ENCODE results near the gene TROAP.
A peak's percentile ranks its signal among the peaks of the same experiment; 100 is the strongest.
"Not testable (repeated sequence)": the region's sequence is repeated elsewhere in the genome, so short reads cannot be mapped to it uniquely, and the experiment has no call there.

The TROAP gene

DNA sequence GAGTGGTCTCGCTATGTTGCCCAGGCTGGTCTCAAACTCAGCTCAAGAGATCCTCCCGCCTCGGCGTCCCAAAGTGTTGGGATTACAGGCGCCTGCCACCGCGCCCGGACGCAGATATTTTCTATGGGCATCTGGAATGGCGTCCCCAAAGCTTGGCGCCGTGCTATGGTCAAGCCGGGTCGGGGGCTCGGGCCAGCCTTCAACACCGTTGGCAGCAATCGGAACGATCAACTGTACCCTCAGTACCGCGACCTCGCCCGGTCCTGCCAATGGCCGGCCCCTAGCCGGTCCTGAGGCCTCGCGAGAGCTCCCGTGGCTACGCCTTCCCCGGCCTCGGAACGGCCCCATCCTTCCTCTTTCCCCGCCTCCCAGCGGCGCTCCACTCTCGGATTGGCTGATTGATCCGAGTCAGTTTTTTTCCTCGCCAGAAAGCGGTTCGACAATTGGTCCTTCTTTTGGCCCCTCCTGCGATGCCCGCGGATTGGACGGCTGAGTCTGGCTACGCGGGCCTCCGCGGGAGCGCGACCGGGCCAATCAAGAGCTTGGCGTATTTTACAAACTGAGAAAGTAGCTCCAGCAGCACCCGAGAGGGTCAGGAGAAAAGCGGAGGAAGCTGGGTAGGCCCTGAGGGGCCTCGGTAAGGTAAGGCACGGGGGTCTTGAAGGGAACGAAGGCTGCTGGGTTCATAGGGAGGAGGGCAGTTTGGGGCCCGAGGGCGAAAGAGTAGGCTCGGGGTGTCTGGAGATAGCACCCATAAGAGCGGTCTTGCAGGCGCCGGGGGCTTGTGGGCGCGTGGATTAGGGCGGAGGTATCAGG lies at the start of gene TROAP:
TSS of gene TROAP (plus strand) at position 548 of the 816 bp plus-strand sequence. CDS start 354 bp downstream, outside the sequence.
- peak within 1 kb of the TSS; percentile 61 to 79 for H3K9ac ChIP-seq (ENCODE audit: low read depth in 1 of 2, low read length in 2 of 2)

GRCh38 chr12:49273726-49274395 lies 49.2 kb upstream of the TROAP start:
- H3K9me3 ChIP-seq (ENCODE audit: control insufficient read depth in 1 of 2, low read length in 2 of 2), result no peaks in the 10 kb centered on the region
- no peak overlapping the region for H3K27ac ChIP-seq (ENCODE audit: low read depth, low read length)
- H3K36me3 ChIP-seq (ENCODE audit: control insufficient read depth in 1 of 2, insufficient read depth in 2 of 2, low read length in 2 of 2), result peaks cover 26 to 45% of the 10 kb centered on the region in 2 donors
- no peak overlapping the region for H3K9ac ChIP-seq (ENCODE audit: low read depth in 1 of 2, low read length in 2 of 2)
- no peak overlapping the region for H3K4me3 ChIP-seq (ENCODE audit: low read depth in 1 of 2, low read length in 2 of 2)
- H3K4me1 ChIP-seq (ENCODE audit: control insufficient read depth in 1 of 2, insufficient read depth in 2 of 2, low read length in 2 of 2), result peaks cover under 1 to 2% of the 10 kb centered on the region in 2 donors
- no peaks in the 10 kb centered on the region for H3K27me3 ChIP-seq (ENCODE audit: control insufficient read depth in 1 of 2, insufficient read depth in 2 of 2, low read length in 2 of 2)

More for the DNA sequence above, at the start of gene TROAP:
- Histone ChIP-seq H3K4me3 (ENCODE audit: low read depth in 1 of 2, low read length in 2 of 2) (peak within 1 kb of the TSS; percentile 90 to 93), H3K4me1 (ENCODE audit: control insufficient read depth in 1 of 2, insufficient read depth in 2 of 2, low read length in 2 of 2) (peaks cover 15 to 19% of the 10 kb centered on the region in 2 donors), H3K9me3 (ENCODE audit: control insufficient read depth in 1 of 2, low read length in 2 of 2) (no peaks in the 10 kb centered on the region), H3K27me3 (ENCODE audit: control insufficient read depth in 1 of 2, insufficient read depth in 2 of 2, low read length in 2 of 2) (no peaks in the 10 kb centered on the region), H3K36me3 (ENCODE audit: control insufficient read depth in 1 of 2, insufficient read depth in 2 of 2, low read length in 2 of 2) (no peaks in the 10 kb centered on the region), H3K27ac (ENCODE audit: low read depth, low read length) (no peak within 1 kb of the TSS)

DNA sequence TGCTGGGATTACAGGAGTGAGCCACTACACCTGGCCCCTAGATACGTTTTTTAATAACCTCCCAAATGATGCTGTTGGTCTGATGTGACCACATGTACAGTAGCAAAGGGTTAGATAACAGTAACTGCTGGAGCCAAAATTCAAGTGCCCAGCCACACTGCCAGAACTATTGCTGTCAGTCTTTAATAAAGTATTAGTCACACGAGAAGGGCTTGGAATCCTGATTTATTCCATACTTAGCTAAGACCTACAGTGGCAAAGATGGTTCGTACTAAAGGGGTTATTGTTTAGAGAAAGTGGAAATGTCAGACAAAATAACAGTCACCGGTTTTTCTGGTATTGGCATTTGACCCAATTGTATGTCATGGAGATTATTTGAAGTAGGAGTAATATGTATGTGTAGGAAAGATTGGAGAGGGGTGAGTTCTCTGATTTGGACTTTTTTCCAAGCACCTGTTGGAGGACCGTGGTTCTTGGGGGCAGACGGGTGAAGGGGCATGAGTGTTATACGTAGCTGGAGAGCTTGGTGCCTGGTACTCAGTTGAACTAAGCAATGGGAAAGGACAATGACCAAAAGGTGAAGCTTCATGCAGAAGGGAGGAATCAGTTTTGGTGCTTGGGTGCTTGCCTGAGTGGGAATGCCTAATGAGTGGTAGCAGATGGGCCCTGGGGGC lies 48.5 kb upstream of the TROAP start:
- Histone ChIP-seq H3K36me3 (ENCODE audit: control insufficient read depth in 1 of 2, insufficient read depth in 2 of 2, low read length in 2 of 2) (peaks cover 26 to 41% of the 10 kb centered on the region in 2 donors), H3K9ac (ENCODE audit: low read depth in 1 of 2, low read length in 2 of 2) (no peak overlapping the region), H3K9me3 (ENCODE audit: control insufficient read depth in 1 of 2, low read length in 2 of 2) (no peaks in the 10 kb centered on the region), H3K4me3 (ENCODE audit: low read depth in 1 of 2, low read length in 2 of 2) (no peak overlapping the region), H3K27ac (ENCODE audit: low read depth, low read length) (no peak overlapping the region), H3K4me1 (ENCODE audit: control insufficient read depth in 1 of 2, insufficient read depth in 2 of 2, low read length in 2 of 2) (no peaks in the 10 kb centered on the region), H3K27me3 (ENCODE audit: control insufficient read depth in 1 of 2, insufficient read depth in 2 of 2, low read length in 2 of 2) (no peaks in the 10 kb centered on the region)

- no peaks in the 10 kb centered on the region for H3K27me3 ChIP-seq (ENCODE audit: control insufficient read depth in 1 of 2, insufficient read depth in 2 of 2, low read length in 2 of 2)
- no peak overlapping the region for H3K4me3 ChIP-seq (ENCODE audit: low read depth in 1 of 2, low read length in 2 of 2)
- peaks cover 11 to 20% of the 10 kb centered on the region in 2 donors for H3K36me3 ChIP-seq (ENCODE audit: control insufficient read depth in 1 of 2, insufficient read depth in 2 of 2, low read length in 2 of 2)
- H3K9me3 ChIP-seq (ENCODE audit: control insufficient read depth in 1 of 2, low read length in 2 of 2), result no peaks in the 10 kb centered on the region
- no peak overlapping the region for H3K27ac ChIP-seq (ENCODE audit: low read depth, low read length)
- no peak overlapping the region for H3K9ac ChIP-seq (ENCODE audit: low read depth in 1 of 2, low read length in 2 of 2)
- no peaks in the 10 kb centered on the region for H3K4me1 ChIP-seq (ENCODE audit: control insufficient read depth in 1 of 2, insufficient read depth in 2 of 2, low read length in 2 of 2)
Observed at GRCh38 chr12:49276304-49277290, 46.5 kb upstream of the TROAP start.

DNA sequence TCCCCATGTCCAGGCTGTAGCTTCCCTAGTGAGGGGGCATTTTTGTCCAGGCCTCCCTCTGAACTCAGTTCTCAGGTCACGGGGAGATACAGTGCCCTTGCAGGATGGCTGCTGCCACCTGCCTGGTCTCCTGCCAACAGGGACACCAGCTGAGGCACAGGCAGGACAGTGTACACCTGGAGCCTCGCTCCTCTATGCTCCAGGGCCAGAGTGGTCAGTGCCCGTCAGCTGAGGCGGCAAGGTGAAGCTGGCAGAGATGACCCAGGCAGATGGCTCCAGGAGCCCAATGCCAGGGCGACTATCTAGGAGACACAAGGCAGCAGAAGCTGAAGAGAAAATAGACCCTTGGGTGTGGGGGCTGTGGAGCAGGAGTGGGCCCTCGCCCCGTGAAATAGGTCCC lies 45.6 kb upstream of the TROAP start:
- H3K36me3 ChIP-seq (ENCODE audit: control insufficient read depth in 1 of 2, insufficient read depth in 2 of 2, low read length in 2 of 2), result peaks cover 6 to 16% of the 10 kb centered on the region in 2 donors
- no peak overlapping the region for H3K4me3 ChIP-seq (ENCODE audit: low read depth in 1 of 2, low read length in 2 of 2)
- no peak overlapping the region for H3K27ac ChIP-seq (ENCODE audit: low read depth, low read length)

DNA sequence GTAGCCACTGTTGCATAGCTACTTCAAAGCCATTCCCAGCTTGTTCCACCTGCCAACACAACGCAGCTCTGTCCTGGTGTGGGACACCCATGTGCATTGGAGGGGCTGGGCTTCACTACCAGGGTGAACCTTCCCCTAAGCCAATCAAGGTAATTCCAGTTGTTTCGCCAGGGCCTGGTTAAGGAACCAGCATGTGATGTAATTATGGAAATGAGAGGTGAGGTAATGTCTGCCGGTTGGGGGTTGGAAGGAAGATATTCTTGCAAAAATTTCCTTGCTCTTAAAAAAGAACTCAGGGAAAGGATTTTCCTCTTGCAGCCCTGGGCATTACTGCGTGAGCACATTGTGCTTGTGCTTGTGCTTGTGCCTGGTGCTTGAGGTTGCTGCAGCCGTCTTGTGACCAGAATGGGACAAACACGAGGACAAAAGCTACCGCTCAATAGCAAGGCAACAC lies 43.3 kb upstream of the TROAP start:
- Histone ChIP-seq H3K36me3 (ENCODE audit: control insufficient read depth in 1 of 2, insufficient read depth in 2 of 2, low read length in 2 of 2) (no peaks in the 10 kb centered on the region), H3K4me1 (ENCODE audit: control insufficient read depth in 1 of 2, insufficient read depth in 2 of 2, low read length in 2 of 2) (no peaks in the 10 kb centered on the region), H3K27me3 (ENCODE audit: control insufficient read depth in 1 of 2, insufficient read depth in 2 of 2, low read length in 2 of 2) (no peaks in the 10 kb centered on the region), H3K27ac (ENCODE audit: low read depth, low read length) (no peak overlapping the region), H3K4me3 (ENCODE audit: low read depth in 1 of 2, low read length in 2 of 2) (no peak overlapping the region), H3K9me3 (ENCODE audit: control insufficient read depth in 1 of 2, low read length in 2 of 2) (no peaks in the 10 kb centered on the region), H3K9ac (ENCODE audit: low read depth in 1 of 2, low read length in 2 of 2) (no peak overlapping the region)

More for the DNA sequence above, 45.6 kb upstream of the TROAP start:
- no peak overlapping the region for H3K9ac ChIP-seq (ENCODE audit: low read depth in 1 of 2, low read length in 2 of 2)
- no peaks in the 10 kb centered on the region for H3K4me1 ChIP-seq (ENCODE audit: control insufficient read depth in 1 of 2, insufficient read depth in 2 of 2, low read length in 2 of 2)
- H3K27me3 ChIP-seq (ENCODE audit: control insufficient read depth in 1 of 2, insufficient read depth in 2 of 2, low read length in 2 of 2), result no peaks in the 10 kb centered on the region
- no peaks in the 10 kb centered on the region for H3K9me3 ChIP-seq (ENCODE audit: control insufficient read depth in 1 of 2, low read length in 2 of 2)

- not testable (repeated sequence) for H3K4me3 ChIP-seq (ENCODE audit: low read depth in 1 of 2, low read length in 2 of 2); H3K27ac ChIP-seq (ENCODE audit: low read depth, low read length); H3K27me3 ChIP-seq (ENCODE audit: control insufficient read depth in 1 of 2, insufficient read depth in 2 of 2, low read length in 2 of 2)
Observed at GRCh38 chr12:49280545-49280944, 42.5 kb upstream of the TROAP start.

GRCh38 chr12:49282302-49282701 lies 40.8 kb upstream of the TROAP start:
- peaks cover 0 to 2% of the 10 kb centered on the region in 2 donors for H3K27me3 ChIP-seq (ENCODE audit: control insufficient read depth in 1 of 2, insufficient read depth in 2 of 2, low read length in 2 of 2)
- no peak overlapping the region for H3K9ac ChIP-seq (ENCODE audit: low read depth in 1 of 2, low read length in 2 of 2)
- H3K9me3 ChIP-seq (ENCODE audit: control insufficient read depth in 1 of 2, low read length in 2 of 2), result no peaks in the 10 kb centered on the region
- H3K27ac ChIP-seq (ENCODE audit: low read depth, low read length), result no peak overlapping the region
- H3K4me3 ChIP-seq (ENCODE audit: low read depth in 1 of 2, low read length in 2 of 2), result no peak overlapping the region
- no peaks in the 10 kb centered on the region for H3K36me3 ChIP-seq (ENCODE audit: control insufficient read depth in 1 of 2, insufficient read depth in 2 of 2, low read length in 2 of 2)
- no peaks in the 10 kb centered on the region for H3K4me1 ChIP-seq (ENCODE audit: control insufficient read depth in 1 of 2, insufficient read depth in 2 of 2, low read length in 2 of 2)

More at GRCh38 chr12:49280545-49280944, 42.5 kb upstream of the TROAP start:
- not testable (repeated sequence) for H3K9me3 ChIP-seq (ENCODE audit: control insufficient read depth in 1 of 2, low read length in 2 of 2); H3K4me1 ChIP-seq (ENCODE audit: control insufficient read depth in 1 of 2, insufficient read depth in 2 of 2, low read length in 2 of 2); H3K36me3 ChIP-seq (ENCODE audit: control insufficient read depth in 1 of 2, insufficient read depth in 2 of 2, low read length in 2 of 2); H3K9ac ChIP-seq (ENCODE audit: low read depth in 1 of 2, low read length in 2 of 2)

- not testable (repeated sequence) for H3K9me3 ChIP-seq (ENCODE audit: control insufficient read depth in 1 of 2, low read length in 2 of 2); H3K4me3 ChIP-seq (ENCODE audit: low read depth in 1 of 2, low read length in 2 of 2); H3K27ac ChIP-seq (ENCODE audit: low read depth, low read length); H3K27me3 ChIP-seq (ENCODE audit: control insufficient read depth in 1 of 2, insufficient read depth in 2 of 2, low read length in 2 of 2); H3K36me3 ChIP-seq (ENCODE audit: control insufficient read depth in 1 of 2, insufficient read depth in 2 of 2, low read length in 2 of 2); H3K9ac ChIP-seq (ENCODE audit: low read depth in 1 of 2, low read length in 2 of 2); H3K4me1 ChIP-seq (ENCODE audit: control insufficient read depth in 1 of 2, insufficient read depth in 2 of 2, low read length in 2 of 2)
Observed at GRCh38 chr12:49282740-49283375, 40.2 kb upstream of the TROAP start.

Measured in duodenal mucosa (tissue), 2 donors.